GM19099 (cell line): ENCODE results near the gene NPB.

Source experiments
- POLR2A ChIP-seq: IDR thresholded peaks from 3 replicates; pipeline ENCODE4 v1.6.1; 2011; ENCODE audit warnings: low read depth; ENCODE audit not compliant: insufficient read length; ENCODE audit errors: extremely low read depth

Gene NPB

DNA sequence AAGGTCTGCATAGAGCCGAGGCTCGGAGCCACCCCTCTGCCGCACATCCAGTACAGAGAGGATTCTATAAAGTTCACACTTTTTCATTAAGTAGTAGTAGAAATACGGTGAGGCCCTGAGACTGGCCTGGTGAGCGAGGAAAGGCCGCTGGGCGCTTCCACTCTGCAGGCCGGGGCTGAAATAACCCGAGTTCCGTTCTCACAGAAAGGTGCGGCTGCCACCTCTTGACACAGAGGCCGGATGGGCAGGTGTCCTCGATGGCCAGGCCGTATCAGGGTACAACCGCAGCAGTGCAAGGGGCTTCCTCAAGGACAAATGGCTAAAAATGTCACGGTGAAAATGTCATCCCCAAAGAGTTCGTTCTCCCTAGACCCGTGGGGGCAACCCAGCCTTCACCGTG is 9.9 kb downstream of the NPB start:
- no peak for TF ChIP-seq POLR2A

DNA sequence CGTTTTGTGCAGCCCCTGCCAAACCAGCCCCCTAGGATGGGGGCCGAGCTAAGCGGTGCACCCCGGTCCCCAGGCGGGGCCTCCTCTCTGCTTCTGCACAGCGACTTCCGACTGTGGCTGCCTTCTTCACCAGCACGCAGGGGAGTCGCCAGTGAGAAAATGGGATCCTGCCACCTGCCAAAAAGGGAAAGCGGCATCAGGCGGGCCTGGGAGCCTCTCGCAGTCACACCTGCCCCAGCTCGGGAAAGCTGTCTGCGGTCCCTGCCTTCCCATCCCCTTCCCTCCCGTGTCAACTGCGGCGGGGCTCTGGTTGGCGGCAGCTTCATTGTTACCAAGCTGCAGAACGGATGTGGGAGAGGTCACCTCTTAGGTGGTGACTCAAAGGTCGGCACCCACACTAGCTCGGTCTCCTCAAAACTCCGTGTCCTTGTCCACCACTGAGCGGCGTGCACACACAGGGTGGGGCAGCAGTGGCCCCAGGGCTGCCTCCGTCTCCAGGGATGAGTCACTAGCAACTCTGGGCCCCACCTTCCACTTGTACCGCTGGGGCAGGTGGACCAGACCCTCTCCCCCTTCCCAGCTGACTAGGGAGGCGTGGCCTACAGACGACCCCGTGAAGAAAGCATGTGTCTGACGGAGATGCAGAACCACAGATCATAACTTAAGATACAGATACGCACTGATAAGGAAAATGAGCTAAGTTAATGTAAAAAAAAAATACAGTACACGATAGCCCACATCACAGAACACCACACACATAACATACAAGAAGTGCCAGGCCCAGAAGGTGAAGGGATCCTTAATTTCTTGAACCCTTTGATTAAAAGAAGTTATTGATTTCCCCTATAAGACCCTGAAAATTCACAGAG is 10.6 kb downstream of the NPB start:
- TF ChIP-seq POLR2A: no peak

DNA sequence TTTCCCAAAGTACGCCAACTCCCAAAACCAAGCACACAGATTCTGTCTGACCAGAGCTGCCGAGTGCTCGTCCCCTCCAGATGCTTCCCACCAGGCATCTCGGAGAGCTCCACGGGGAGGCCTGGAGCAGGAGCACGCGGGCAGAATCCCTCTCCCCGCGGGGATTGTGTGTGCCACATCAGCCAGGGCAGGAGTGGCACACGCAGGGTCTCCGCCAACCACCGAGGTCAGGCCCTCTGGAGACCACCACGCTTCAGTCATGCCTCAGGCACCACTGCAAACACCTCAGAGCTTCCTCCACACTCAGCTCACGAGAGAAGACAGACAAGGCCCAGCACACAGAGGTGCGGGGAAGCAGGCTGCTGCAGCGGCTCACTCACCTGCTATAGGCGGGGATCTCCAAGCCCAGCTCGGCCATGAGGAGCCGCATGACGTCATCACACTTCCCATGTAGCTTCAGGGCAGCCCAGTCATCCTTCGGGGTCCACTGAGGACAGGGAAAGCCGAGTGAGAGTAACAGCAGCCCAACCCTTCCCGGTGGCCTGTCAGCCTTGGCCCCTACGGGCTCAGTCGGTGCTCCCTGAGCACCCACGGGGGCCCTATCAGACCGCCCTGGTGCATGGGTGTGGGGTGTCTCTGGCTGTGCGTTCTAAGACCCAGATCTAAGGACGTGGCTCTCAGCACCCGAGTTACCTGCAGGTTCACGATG is 11.5 kb downstream of the NPB start:
- no peak for TF ChIP-seq POLR2A

DNA sequence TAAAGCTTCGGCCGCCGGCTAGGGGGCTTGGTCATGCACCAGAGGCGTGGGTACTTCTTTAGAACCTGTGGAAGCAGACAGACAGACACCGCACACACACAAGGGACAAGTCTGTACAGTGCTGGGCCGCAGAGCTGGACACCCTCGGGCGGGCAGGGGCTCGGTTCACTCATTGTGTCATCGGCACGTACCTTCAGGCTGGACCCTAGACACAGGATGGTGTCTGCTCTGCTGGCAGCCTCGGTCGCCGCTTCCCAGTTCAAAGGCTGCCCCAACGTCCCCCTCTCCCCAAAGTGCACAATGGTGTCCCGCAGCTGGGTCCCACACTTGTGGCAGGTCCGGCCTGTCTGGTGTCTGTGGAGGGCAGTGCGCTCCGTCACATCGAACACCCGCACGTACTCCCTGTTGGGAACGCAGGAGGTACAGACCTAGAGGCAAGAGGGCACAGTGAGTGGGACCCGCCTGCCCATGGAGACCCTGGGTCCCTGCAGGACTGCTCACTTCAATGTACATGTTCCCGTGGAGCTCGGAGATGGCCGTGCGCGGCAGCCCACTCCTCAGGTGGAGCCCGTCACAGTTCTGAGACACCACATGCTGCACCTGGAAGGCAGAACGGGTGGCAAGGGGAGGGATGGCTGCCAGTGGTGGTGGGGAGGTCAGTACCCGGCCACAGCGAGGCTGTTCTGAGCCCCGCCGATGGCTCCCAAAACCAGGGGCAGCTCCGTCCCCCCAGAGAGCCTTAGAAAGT is 12.2 kb downstream of the NPB start:
- no peak for TF ChIP-seq POLR2A

DNA sequence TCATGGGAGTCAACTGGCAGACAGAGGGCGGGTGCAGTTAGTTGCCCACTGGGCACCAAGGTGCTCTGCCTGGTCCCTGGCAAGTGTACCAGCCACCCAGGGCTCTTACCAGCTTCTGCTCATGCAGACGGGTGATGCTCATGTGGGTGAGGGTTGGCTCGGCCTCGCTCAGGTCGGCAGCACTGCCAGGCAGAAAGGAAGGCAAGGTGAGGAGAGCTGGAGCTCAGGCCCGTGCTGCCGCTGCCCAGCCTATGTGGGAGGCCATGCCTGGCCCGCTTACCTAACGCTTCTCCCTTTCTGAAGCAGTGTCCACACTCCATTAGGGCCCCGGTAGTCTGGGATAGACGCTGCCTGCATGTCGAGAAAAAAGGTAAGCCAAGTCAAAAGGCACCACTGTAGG is 13.3 kb downstream of the NPB start:
- TF ChIP-seq POLR2A: no peak

DNA sequence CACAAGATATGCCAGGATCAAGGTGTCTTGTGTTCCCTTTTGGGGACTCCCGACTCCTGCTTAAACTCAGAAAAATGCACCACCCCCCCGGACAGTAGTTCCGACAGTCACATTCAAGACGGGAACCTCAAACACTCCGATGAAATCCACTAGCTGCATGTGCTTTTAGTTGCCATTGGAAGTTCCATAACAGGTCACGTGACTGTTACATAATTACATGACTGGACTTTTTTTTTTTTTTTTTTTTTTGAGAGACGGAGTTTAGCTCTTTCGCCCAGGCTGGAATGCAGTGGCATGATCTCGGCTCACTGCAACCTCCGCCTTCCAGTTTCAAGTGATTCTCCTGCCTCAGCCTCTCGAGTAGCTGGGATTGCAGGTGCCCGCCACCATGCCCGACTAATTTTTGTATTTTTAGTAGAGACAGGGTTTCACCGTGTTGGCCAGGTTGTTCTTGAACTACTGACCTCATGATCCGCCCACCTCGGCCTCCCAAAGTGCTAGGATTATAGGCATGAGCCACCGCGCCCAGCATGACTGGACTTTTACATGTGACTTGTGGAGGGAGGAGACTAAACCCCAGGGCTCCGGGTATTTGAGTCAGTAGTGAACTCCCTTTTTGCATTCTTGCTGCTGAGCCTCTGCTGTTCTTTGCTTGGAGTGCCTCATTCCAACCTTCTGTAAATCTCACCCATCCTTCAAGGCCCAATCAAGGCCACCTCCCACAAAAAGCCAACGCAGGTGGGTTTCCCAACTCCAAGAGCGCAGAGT is 14.4 kb downstream of the NPB start:
- no peak for TF ChIP-seq POLR2A

DNA sequence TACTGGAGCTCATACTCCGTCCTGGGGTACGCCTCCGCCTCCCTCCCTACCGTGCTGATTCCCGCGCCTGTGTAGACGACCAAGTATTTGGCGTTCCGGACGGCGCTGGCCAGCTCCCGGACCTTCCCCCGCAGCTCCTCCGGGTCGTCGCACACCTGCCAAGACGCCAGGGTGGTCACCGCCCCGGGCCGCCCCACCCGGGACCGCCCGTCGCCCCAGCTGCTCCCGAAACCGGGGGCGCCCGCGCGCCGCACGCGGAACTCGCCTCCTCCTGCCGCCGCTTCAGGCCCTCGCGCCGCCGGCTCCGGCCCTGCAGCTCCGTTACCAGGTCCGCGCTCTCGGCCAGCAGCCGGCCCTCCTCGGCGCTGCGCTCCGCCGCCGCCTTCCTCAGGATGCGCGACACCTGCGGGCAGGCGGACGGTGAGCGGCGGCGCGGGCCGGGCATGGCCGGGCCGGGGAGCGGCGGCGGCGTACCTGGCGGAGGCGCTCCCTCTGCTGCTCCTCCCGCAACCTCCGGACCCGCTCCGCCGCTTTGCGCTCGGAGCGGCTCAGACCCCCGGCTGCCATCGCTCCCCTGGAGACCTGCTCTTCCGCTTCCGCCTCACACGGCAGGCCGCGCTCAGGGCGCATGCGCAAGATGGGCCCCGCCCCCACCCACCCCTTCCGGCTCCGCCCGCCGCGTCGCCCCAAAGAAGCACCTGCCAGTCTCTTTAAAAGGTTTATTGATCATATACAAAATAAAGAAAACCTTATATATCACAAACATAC is 15.7 kb downstream of the NPB start, which contains the start of gene SIRT7:
Gene SIRT7 (minus strand): TSS at position 612 of the 768 bp plus-strand sequence. CDS start 45 bp downstream, at position 567.
- peak; percentile 89 for TF ChIP-seq POLR2A

DNA sequence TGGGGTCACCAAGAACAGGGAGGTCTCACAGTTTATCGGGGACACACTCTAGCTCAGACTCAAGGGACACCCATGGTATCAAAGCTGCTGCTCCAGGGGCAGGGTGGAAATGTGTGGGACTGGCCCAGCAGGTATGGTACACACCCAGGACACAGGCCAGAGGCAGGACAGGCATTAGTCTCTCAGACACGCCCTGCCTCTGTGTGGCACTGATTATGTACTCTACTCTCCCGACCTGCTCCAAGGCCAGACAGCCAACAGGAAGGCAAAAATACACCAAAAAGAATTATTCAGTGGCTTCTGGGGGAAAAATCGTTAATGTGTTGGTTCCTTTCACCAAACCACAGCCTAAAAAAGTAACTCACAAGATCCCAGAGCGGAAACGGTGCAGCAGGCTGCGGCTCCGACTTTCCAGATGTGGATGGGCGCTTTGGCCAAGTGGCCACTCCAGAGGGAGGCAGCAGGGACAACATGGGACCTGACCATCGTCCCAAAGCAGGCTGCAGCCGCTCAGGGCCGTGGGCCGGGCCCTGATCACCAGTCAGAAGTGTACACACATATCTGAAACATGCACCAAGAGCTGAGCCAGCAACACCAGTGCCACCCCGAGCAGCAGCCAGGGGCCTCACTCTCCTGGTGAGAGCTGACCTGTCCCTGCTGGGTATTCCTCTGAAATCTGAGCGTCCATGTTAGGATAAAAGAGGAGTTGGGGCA is 17.0 kb downstream of the NPB start:
- no peak for TF ChIP-seq POLR2A

DNA sequence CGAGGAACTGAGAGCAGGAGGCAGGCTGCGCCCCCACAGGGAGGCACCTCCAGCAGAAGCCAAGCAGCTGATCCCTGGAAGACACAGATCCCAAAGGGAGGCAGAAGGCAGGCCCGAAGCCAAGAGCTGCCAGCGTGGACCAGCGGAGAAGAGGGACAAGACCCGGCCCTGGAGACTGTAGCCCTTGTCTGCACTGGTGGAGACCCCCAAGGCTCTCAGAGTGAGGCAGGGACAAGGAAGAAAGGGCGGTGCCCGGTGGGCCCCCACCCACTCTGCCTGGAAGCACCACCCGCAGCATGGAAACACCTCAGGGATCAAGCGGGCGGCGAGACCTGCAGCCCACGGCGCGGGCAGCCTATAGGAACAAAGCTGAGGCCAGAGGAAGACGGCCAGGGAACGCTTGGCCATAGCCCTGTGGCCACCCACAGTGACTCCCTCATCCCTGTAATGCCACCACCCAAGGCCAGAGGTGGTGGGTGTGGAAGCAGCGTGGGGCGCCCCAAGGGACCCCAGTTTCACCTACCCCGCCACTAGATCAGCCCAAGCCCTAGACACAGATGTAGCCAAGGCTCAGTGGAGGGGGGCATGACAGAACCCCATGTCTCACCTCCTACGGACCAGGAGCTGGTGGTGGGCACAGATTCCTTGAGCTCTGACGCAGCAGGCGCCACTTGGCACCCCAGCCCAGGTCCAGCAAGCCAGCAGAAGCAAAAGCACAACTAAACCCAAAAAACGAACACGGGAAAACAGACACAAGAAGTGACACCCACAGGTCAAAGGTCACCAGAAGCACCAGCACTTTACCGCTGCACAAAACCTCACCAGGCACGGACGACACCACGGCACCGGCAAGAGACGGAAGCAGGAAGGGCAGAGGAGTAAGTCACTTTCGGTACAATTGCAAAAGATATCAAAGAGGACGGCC is 18.8 kb downstream of the NPB start:
- TF ChIP-seq POLR2A: no peak

DNA sequence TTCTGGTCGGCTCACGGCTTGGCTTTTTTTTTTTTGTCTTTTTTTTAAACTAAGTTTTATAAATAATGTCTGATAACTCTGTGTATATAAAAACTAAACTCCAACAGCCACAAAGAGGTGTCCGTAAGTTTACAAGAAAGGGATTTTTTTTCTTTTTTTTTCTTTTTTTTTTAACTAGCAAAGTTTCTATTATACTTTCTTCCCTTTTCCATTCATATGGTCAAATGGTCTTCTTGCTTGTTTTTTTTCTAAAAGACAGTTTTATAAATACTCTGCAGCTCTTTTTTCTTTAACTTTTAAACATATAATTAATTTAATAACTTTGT is 19.5 kb downstream of the NPB start:
- no peak for TF ChIP-seq POLR2A

DNA sequence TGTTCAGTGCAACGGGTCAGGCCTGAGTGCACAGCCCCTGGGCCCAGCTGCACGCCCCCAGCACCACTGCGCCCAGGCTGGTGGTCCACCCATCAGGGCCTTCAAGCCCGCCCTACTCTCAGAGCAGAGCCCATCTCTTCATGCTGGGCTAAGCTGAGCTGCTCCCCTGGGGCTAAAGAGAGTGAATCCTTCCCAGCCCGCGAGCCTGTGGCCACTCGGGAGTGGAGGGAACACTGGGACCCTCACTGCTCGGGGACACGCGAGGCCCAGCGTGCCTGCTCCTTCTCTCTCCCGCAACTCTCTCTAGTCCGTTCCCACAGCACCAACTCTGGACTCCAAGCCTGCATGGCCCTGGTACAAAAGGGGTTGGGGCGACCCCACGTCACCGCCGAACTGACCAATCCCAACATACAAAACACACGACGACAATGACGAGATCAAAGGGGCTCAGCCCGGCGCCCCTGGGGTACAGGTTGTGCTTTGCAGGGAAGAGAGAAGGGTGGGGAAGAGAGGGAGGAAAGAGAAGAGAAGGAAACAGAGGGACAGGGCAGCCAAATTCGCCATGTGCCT is 20.0 kb downstream of the NPB start:
- no peak for TF ChIP-seq POLR2A

DNA sequence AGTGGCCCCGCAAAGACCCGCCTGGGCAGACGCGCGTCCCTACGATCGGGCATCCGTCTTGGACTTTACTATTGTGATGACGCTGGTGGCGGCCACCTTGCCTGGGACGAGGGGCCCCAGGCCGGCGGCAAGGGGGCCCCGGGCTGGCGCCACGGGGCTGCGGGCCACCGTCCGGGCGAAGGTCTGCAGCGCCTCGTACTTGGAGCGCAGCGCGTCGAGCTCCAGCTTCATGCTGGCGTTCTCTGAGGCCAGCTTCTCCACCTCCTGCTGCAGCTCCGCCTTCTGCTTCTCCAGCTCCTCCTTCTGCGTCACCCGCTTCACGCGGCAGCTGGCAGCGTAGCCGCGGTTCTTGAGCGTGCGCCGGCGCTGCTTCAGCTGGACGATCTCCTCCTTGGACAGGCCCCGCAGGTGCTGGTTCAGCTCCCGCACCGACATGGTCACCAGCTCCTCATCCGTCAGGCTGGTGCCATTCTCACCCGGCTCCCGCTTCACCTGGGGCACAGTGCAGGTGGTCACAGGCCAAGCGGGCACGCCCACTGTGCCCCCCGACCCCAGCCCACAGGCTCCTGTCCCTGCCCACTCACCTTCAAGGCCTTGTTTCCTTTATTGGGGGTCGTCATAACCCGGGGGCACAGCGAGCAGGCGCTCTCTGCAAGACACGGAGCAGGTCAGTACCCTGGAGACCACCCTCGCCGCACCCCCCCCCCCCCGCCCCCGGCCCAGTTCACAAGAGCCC is 20.7 kb downstream of the NPB start:
- TF ChIP-seq POLR2A: no peak
